SK-N-SH (cell line): ENCODE results near the gene OBI1. TPM values are rescaled to one million over a fixed set of nuclear protein-coding genes. Genes with fewer than 3 reads are reported as not detected.

Experiments used
- CTCF ChIA-PET: fragments of 300-600, 350-600 bp; formaldehyde crosslinking; extraction: SDS; loops from one replicate; lab custom pipeline; 2021; lab: Yijun Ruan, JAX
- POLR2A ChIA-PET: fragments of 350-600 bp; sonication (Branson Sonifier 250); formaldehyde crosslinking; extraction: SDS; loops from one replicate; lab custom pipeline; 2020; ENCODE audit warnings: antibody characterized with exemption, inconsistent platforms; lab: Yijun Ruan, JAX
- DNase-seq: peaks from one replicate; pipeline ENCODE4 v3.0.0; 2012
- H2AFZ ChIP-seq: fragments of 200-600 bp; sonication (generic); 2 replicates; pipeline ENCODE4 v1.8.1; 2016; ENCODE audit warnings: antibody characterized with exemption, mild to moderate bottlenecking, low read depth
- H3F3A ChIP-seq: fragments of 200-600 bp; sonication (generic); replicated peaks from 2 replicates; pipeline ENCODE3; 2016; ENCODE audit warnings: antibody characterized with exemption, mild to moderate bottlenecking; ENCODE audit not compliant: insufficient read depth
- H3K27ac ChIP-seq, 2 experiments: fragments of 200-500 bp in 1 of 2; fragments of 200-600 bp in 1 of 2; sonication (Bioruptor generic) in 1 of 2; sonication (generic), shearing (Covaris generic) in 1 of 2; 2 replicates each; pipeline versions ENCODE4 v1.5.1 to v1.6.1; 2014 to 2016; ENCODE audit warnings: low read depth in 2 of 2, inconsistent platforms in 1 of 2, low read length in 1 of 2, mild to moderate bottlenecking in 1 of 2, mixed read lengths in 1 of 2
- H3K27me3 ChIP-seq: fragments of 200-600 bp; sonication (generic), shearing (Covaris generic); 2 replicates; pipeline ENCODE4 v1.6.1; 2016; ENCODE audit warnings: mixed run types; ENCODE audit not compliant: insufficient read depth
- H3K36me3 ChIP-seq, 2 experiments: fragments of 200-500 bp in 1 of 2; fragments of 200-600 bp in 1 of 2; sonication (Bioruptor generic) in 1 of 2; sonication (generic) in 1 of 2; replicated peaks in 1 of 2; 2 replicates each; pipeline versions ENCODE3 to v1.5.1; 2014 to 2016; ENCODE audit warnings: low read length in 1 of 2, mild to moderate bottlenecking in 1 of 2; ENCODE audit not compliant: insufficient read depth in 2 of 2, control insufficient read depth in 1 of 2
- H3K4me1 ChIP-seq, 2 experiments: fragments of 200-500 bp in 1 of 2; fragments of 200-600 bp in 1 of 2; sonication (Bioruptor generic) in 1 of 2; sonication (generic), shearing (Covaris generic) in 1 of 2; 2 replicates each; pipeline versions ENCODE4 v1.5.1 to v1.6.1; 2014 to 2016; ENCODE audit warnings: low read depth in 1 of 2, low read length in 1 of 2, mixed run types in 1 of 2; ENCODE audit not compliant: insufficient read depth in 2 of 2, control insufficient read depth in 1 of 2
- H3K4me2 ChIP-seq: fragments of 200-600 bp; sonication (generic), shearing (Covaris generic); 2 replicates; pipeline ENCODE4 v1.6.1; 2017; ENCODE audit warnings: mixed run types
- H3K4me3 ChIP-seq, 2 experiments: fragments of 200-500 bp in 1 of 2; fragments of 200-600 bp in 1 of 2; sonication (Bioruptor generic) in 1 of 2; sonication (generic), shearing (Covaris generic) in 1 of 2; 2 replicates each; pipeline versions ENCODE4 v1.5.1 to v1.8.1; 2014 to 2016; ENCODE audit warnings: low read depth in 2 of 2, inconsistent platforms in 1 of 2, low read length in 1 of 2, mild to moderate bottlenecking in 1 of 2, mixed read lengths in 1 of 2, moderate library complexity in 1 of 2
- H3K79me2 ChIP-seq: fragments of 200-600 bp; sonication (generic); 2 replicates; pipeline ENCODE4 v1.8.1; 2017; ENCODE audit warnings: mild to moderate bottlenecking; ENCODE audit not compliant: insufficient read depth
- H3K9ac ChIP-seq: fragments of 200-600 bp; sonication (generic); 2 replicates; pipeline ENCODE4 v1.6.1; 2017; ENCODE audit warnings: mixed run types
- H3K9me2 ChIP-seq: fragments of 200-600 bp; sonication (generic); 2 replicates; pipeline ENCODE4 v1.6.1; 2017; ENCODE audit warnings: mixed run types
- H3K9me3 ChIP-seq: fragments of 200-600 bp; sonication (generic); 2 replicates; pipeline ENCODE4 v1.6.1; 2017; ENCODE audit warnings: mixed run types, mild to moderate bottlenecking, moderate library complexity
- H4K20me1 ChIP-seq: fragments of 200-600 bp; sonication (generic); 2 replicates; pipeline ENCODE4 v1.6.1; 2017; ENCODE audit warnings: mild to moderate bottlenecking, mixed run types; ENCODE audit not compliant: insufficient read depth
- CHD2 ChIP-seq: fragments of 150-350 bp; IDR thresholded peaks from 2 replicates; pipeline ENCODE4 v1.6.1; 2018; ENCODE audit warnings: low read length; ENCODE audit not compliant: partially characterized antibody
- CTCF ChIP-seq: fragments of 200-600 bp; sonication (generic); IDR thresholded peaks from 2 replicates; pipeline ENCODE4 v1.6.1; 2017; ENCODE audit warnings: antibody characterized with exemption, mild to moderate bottlenecking, moderate library complexity
- EZH2phosphoT487 ChIP-seq: fragments of 200-600 bp; sonication (generic); IDR thresholded peaks from 2 replicates; pipeline ENCODE4 v1.6.1; 2017; ENCODE audit warnings: low read depth, mixed run types, mild to moderate bottlenecking, antibody characterized with exemption, moderate library complexity, borderline replicate concordance
- FOXJ3 ChIP-seq: sonication (generic); formaldehyde crosslinking; IDR thresholded peaks from 2 replicates; pipeline ENCODE4 v1.5.1; 2020; ENCODE audit warnings: mild to moderate bottlenecking, missing genetic modification reagents
- FOXM1 ChIP-seq: IDR thresholded peaks from 2 replicates; pipeline ENCODE4 v1.4.0; 2012; ENCODE audit warnings: low read depth, mild to moderate bottlenecking
- GATA2 ChIP-seq: sonication (generic); formaldehyde crosslinking; IDR thresholded peaks from 2 replicates; pipeline ENCODE4 v1.5.0; 2020; ENCODE audit warnings: mild to moderate bottlenecking, missing genetic modification reagents
- NFIC ChIP-seq: IDR thresholded peaks from 2 replicates; pipeline ENCODE4 v1.4.0; 2012; ENCODE audit warnings: borderline replicate concordance
- POLR2AphosphoS5 ChIP-seq: IDR thresholded peaks from 2 replicates; pipeline ENCODE4 v1.6.1; 2012; ENCODE audit warnings: low read depth, low read length
- RAD21 ChIP-seq: IDR thresholded peaks from 2 replicates; pipeline ENCODE4 v1.6.1; 2012; ENCODE audit warnings: mild to moderate bottlenecking, low read length
- REST ChIP-seq: IDR thresholded peaks from 2 replicates; pipeline ENCODE4 v1.6.1; 2012; ENCODE audit warnings: mild to moderate bottlenecking, low read depth, low read length, moderate library complexity
- RXRA ChIP-seq: IDR thresholded peaks from 2 replicates; pipeline ENCODE4 v1.4.0; 2012; ENCODE audit warnings: low read depth, mild to moderate bottlenecking, borderline replicate concordance
- SIN3A ChIP-seq: IDR thresholded peaks from 2 replicates; pipeline ENCODE4 v1.6.1; 2012; ENCODE audit warnings: low read depth, mild to moderate bottlenecking, low read length, moderate library complexity, borderline replicate concordance
- TAF1 ChIP-seq: IDR thresholded peaks from 2 replicates; pipeline ENCODE4 v1.6.1; 2012; ENCODE audit warnings: low read depth, mild to moderate bottlenecking, low read length, moderate library complexity, borderline replicate concordance
- TEAD4 ChIP-seq: IDR thresholded peaks from 2 replicates; pipeline ENCODE4 v1.4.0; 2012; ENCODE audit warnings: mild to moderate bottlenecking, borderline replicate concordance; ENCODE audit not compliant: insufficient read depth
- USF2 ChIP-seq: fragments of 150-350 bp; IDR thresholded peaks from 2 replicates; pipeline ENCODE4 v1.6.1; 2017; ENCODE audit warnings: antibody characterized with exemption, low read length, low read depth, borderline replicate concordance
- ZBTB33 ChIP-seq: IDR thresholded peaks from 2 replicates; pipeline ENCODE4 v1.4.0; 2012; ENCODE audit warnings: low read depth, borderline replicate concordance
- WGBS: methylation state at CpG from one replicate; pipeline ENCODE4 v1.1.6; 2017; ENCODE audit warnings: low lambda C conversion rate; 5-methylcytosine and 5-hydroxymethylcytosine counted together
- polyA plus RNA-seq, 3 experiments: library from polyadenylated mRNA; depleted of rRNA; stranded (reverse); fragments of >200 nt; gene quantifications; 2 replicates each; pipeline ENCODE4 v1.2.3, GENCODE V29; 2012

OBI1 gene
- polyA plus RNA-seq, 1 of the 3 experiments (the other 2 are of a cell fraction): 1.8 TPM

GRCh38 chr13:78594456-78594975 is 64.4 kb downstream of the OBI1 start (continued):
- TF ChIP-seq CTCF (no peak), NFIC (no peak), TAF1 (no peak), POLR2AphosphoS5 (no peak), FOXJ3 (CRISPR knock-in tag) (no peak)

GRCh38 chr13:78593652-78594455 is 65.1 kb downstream of the OBI1 start:
- Histone ChIP-seq H3K9ac (no peak overlapping the region), H3K4me2 (no peak overlapping the region), H3K9me3 (no peaks in the 10 kb centered on the region), H3K4me3 (no peak overlapping the region), H3K4me1 (peaks cover 0 to 12% of the 10 kb centered on the region in 2 experiments; a peak in 1 of 4 replicates), H3K79me2 (no peaks in the 10 kb centered on the region), H3F3A (no peaks in the 10 kb centered on the region), H2AFZ (no peak overlapping the region), H3K36me3 (no peaks in the 10 kb centered on the region), H3K27ac (no peak overlapping the region), H3K9me2 (no peaks in the 10 kb centered on the region), H3K27me3 (peaks cover 67% of the 10 kb centered on the region), H4K20me1 (no peaks in the 10 kb centered on the region)
- POLR2A ChIA-PET: no interaction called here
- TF ChIP-seq ZBTB33: no peak
- TF ChIP-seq EZH2phosphoT487: no peak
- TF ChIP-seq CHD2: no peak
- no peak for TF ChIP-seq FOXM1
- no peak for TF ChIP-seq REST
- TF ChIP-seq SIN3A: no peak
- no peak for TF ChIP-seq TEAD4
- no peak for TF ChIP-seq RXRA
- TF ChIP-seq GATA2 (CRISPR knock-in tag): no peak
- no peak for TF ChIP-seq RAD21
- TF ChIP-seq USF2: no peak
- DNase-seq: no peak
- WGBS: 17% methylated on average over 29 of the region's 29 CpGs
- CTCF ChIA-PET: interaction anchor here (1.3 kb wide), 2 partner anchors 10 to 353 kb away, joined by 3 to 6 read pairs; partner anchors contain the start of gene POU4F1
